GM23338 (cell line): Measurements from ENCODE around the gene FRMD4A. TPM values are rescaled to one million over a fixed set of nuclear protein-coding genes. Genes with fewer than 3 reads are reported as not detected.

Experiments used
- ATAC-seq: fragments of 200-7000 bp; cut with Tn5 transposase; 3 replicates; pipeline ENCODE4 v1.9.1; 2020
- DNase-seq: peaks from one replicate; pipeline ENCODE4 v3.0.0-alpha.2; 2015; ENCODE audit warnings: low spot score
- H2AFZ ChIP-seq: fragments of 200-600 bp; sonication (generic); 2 replicates; pipeline ENCODE4 v1.8.0; 2016; ENCODE audit warnings: antibody characterized with exemption, mild to moderate bottlenecking, moderate library complexity
- H3F3A ChIP-seq: fragments of 200-600 bp; sonication (generic); replicated peaks from 2 replicates; pipeline ENCODE4 v1.8.0; 2017; ENCODE audit warnings: antibody characterized with exemption, mixed run types, low read depth
- H3K27ac ChIP-seq: fragments of 200-600 bp; sonication (generic); 2 replicates; pipeline ENCODE4 v1.6.1; 2016; ENCODE audit warnings: low read depth
- H3K27me3 ChIP-seq: fragments of 200-600 bp; sonication (generic); 2 replicates; pipeline ENCODE4 v1.8.0; 2016; ENCODE audit warnings: mild to moderate bottlenecking, mixed run types, moderate library complexity; ENCODE audit not compliant: insufficient read depth
- H3K36me3 ChIP-seq: fragments of 200-600 bp; sonication (generic); 2 replicates; pipeline ENCODE4 v1.8.0; 2016; ENCODE audit warnings: mild to moderate bottlenecking; ENCODE audit not compliant: insufficient read depth
- H3K4me1 ChIP-seq: fragments of 200-600 bp; sonication (generic); 2 replicates; pipeline ENCODE4 v1.8.0; 2016; ENCODE audit warnings: mild to moderate bottlenecking, moderate library complexity; ENCODE audit not compliant: insufficient read depth
- H3K4me2 ChIP-seq: fragments of 200-600 bp; sonication (generic); 2 replicates; pipeline ENCODE4 v1.7.1; 2017; ENCODE audit warnings: mixed run types
- H3K4me3 ChIP-seq: fragments of 200-600 bp; sonication (generic); 2 replicates; pipeline ENCODE4 v1.6.1; 2016; ENCODE audit warnings: mixed run types
- H3K79me2 ChIP-seq: fragments of 200-600 bp; sonication (generic); replicated peaks from 2 replicates; pipeline ENCODE4 v1.8.0; 2017; ENCODE audit warnings: mild to moderate bottlenecking; ENCODE audit not compliant: insufficient read depth
- H3K9me2 ChIP-seq: fragments of 200-600 bp; sonication (generic); 2 replicates; pipeline ENCODE4 v1.8.0; 2017; ENCODE audit not compliant: insufficient read depth
- H4K20me1 ChIP-seq: fragments of 200-600 bp; sonication (generic); replicated peaks from 2 replicates; pipeline ENCODE4 v1.8.0; 2017; ENCODE audit warnings: mild to moderate bottlenecking; ENCODE audit not compliant: insufficient read depth
- H3K27ac Mint-ChIP-seq: 2 replicates; pipeline ENCODE4 v1.8.0; 2020; ENCODE audit warnings: inconsistent platforms, mild to moderate bottlenecking, moderate library complexity, mixed read lengths
- H3K27me3 Mint-ChIP-seq: 3 replicates; pipeline ENCODE4 v1.8.0; 2022; ENCODE audit warnings: low read depth, mild to moderate bottlenecking, moderate library complexity, mixed read lengths, inconsistent platforms; ENCODE audit not compliant: insufficient read depth, poor library complexity
- H3K36me3 Mint-ChIP-seq: 3 replicates; pipeline ENCODE4 v1.8.0; 2021; ENCODE audit warnings: low read depth, mild to moderate bottlenecking, inconsistent platforms, moderate library complexity, mixed read lengths
- H3K4me1 Mint-ChIP-seq: 3 replicates; pipeline ENCODE4 v1.8.0; 2020; ENCODE audit warnings: mild to moderate bottlenecking, inconsistent platforms, mixed read lengths
- H3K4me3 Mint-ChIP-seq: 3 replicates; pipeline ENCODE4 v1.8.0; 2021; ENCODE audit warnings: moderate library complexity, mild to moderate bottlenecking, inconsistent platforms, mixed read lengths
- H3K9me3 Mint-ChIP-seq: 3 replicates; pipeline ENCODE4 v1.8.0; 2020; ENCODE audit warnings: moderate library complexity, mild to moderate bottlenecking, inconsistent platforms, mixed read lengths
- CREB1 ChIP-seq: fragments of 250-450 bp; sonication (Bioruptor Pico); IDR thresholded peaks from 2 replicates; pipeline ENCODE4 v1.5.0; 2020; ENCODE audit warnings: low read depth, mild to moderate bottlenecking, moderate library complexity
- EZH2 ChIP-seq: fragments of 200-600 bp; sonication (generic); IDR thresholded peaks from one replicate; pipeline ENCODE4 v1.8.0; 2017; ENCODE audit warnings: antibody characterized with exemption, mild to moderate bottlenecking, low read depth; ENCODE audit not compliant: unreplicated experiment
- EZH2phosphoT487 ChIP-seq: fragments of 200-600 bp; sonication (generic); IDR thresholded peaks from one replicate; pipeline ENCODE4 v1.8.1; 2018; ENCODE audit warnings: antibody characterized with exemption; ENCODE audit not compliant: unreplicated experiment
- JUNB ChIP-seq: IDR thresholded peaks from one replicate; pipeline ENCODE4 v1.6.1; 2016; ENCODE audit warnings: antibody characterized with exemption; ENCODE audit not compliant: unreplicated experiment
- NANOG ChIP-seq: IDR thresholded peaks from 2 replicates; pipeline ENCODE4 v1.6.1; 2016; ENCODE audit warnings: antibody characterized with exemption, borderline replicate concordance
- POLR2AphosphoS5 ChIP-seq: IDR thresholded peaks from 2 replicates; pipeline ENCODE4 v1.6.1; 2016; ENCODE audit warnings: antibody characterized with exemption, low read depth
- STAT1 ChIP-seq: IDR thresholded peaks from one replicate; pipeline ENCODE4 v1.6.1; 2016; ENCODE audit warnings: antibody characterized with exemption; ENCODE audit not compliant: unreplicated experiment
- ZNF114 ChIP-seq: fragments of 250-450 bp; sonication (Bioruptor Pico); IDR thresholded peaks from 2 replicates; pipeline ENCODE4 v1.5.0; 2020; ENCODE audit warnings: mild to moderate bottlenecking, moderate library complexity
- ZNF331 ChIP-seq: fragments of 250-450 bp; sonication (Bioruptor Pico); IDR thresholded peaks from 2 replicates; pipeline ENCODE4 v1.5.0; 2020; ENCODE audit warnings: low read depth, mild to moderate bottlenecking, moderate library complexity
- polyA plus RNA-seq: library from polyadenylated mRNA; unstranded; fragments of >200 nt; fragmentation: Nextera tagmentation; extraction: Ambion mirVana; gene quantifications from 2 replicates; pipeline ENCODE4 v1.2.1, GENCODE V29; 2016
- total RNA-seq: library from RNA; depleted of rRNA; stranded (reverse); fragments of >200 nt; shearing (Covaris generic); gene quantifications from 2 replicates; pipeline ENCODE4 v1.2.3, GENCODE V29; 2014
- TF ChIP-seq, protein P1 (sequence below): fragments of 250-450 bp; sonication (Bioruptor Pico); IDR thresholded peaks from 2 replicates; pipeline ENCODE4 v1.5.0; 2020; ENCODE audit warnings: mild to moderate bottlenecking, moderate library complexity
- TF ChIP-seq, protein P2 (sequence below), 2 experiments: fragments of 200-600 bp in 1 of 2; sonication (generic) in 1 of 2; conservative IDR thresholded peaks; 2 replicates each; pipeline versions ENCODE4 v1.5.1 to v1.6.1; 2016 to 2017; ENCODE audit warnings: antibody characterized with exemption in 2 of 2, low read depth in 2 of 2, mild to moderate bottlenecking in 2 of 2, moderate library complexity in 1 of 2
- TF ChIP-seq, protein P3 (sequence below): IDR thresholded peaks from 2 replicates; pipeline ENCODE4 v1.6.1; 2016; ENCODE audit warnings: antibody characterized with exemption
- TF ChIP-seq, protein P4 (sequence below): IDR thresholded peaks from one replicate; pipeline ENCODE4 v1.6.1; 2018; ENCODE audit warnings: antibody characterized with exemption; ENCODE audit not compliant: unreplicated experiment

Gene FRMD4A
- total and polyA plus RNA-seq, 2 experiments from 2014 or later, result 14.0 to 20.1 TPM

DNA sequence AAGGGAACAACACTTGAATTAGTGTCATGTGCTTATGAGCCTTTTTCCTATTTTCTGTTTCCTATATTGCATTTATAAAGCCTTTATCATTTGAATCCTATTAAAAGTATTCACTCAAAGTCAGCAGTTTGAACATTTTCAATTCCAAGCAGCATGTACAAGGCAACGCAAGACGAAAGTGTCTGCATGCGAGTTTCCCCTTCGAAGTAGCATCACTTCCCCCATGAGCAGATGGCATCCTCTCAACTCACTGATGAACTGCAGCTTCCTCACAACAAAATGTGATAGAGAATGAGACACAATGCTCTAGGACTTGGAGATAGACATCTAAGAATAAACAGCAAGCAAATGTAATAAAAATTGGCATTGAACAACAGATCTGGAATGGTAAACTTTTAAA is 473.3 kb downstream of the FRMD4A start:
- H3K9me2 ChIP-seq, result no peaks in the 10 kb centered on the region
- no peak overlapping the region for H3K27ac ChIP-seq
- Mint-ChIP-seq H3K27me3 (peaks cover 2% of the 10 kb centered on the region), H3K36me3 (no peaks in the 10 kb centered on the region), H3K27ac (no peak overlapping the region), H3K4me3 (no peak overlapping the region), H3K4me1 (peaks cover 2% of the 10 kb centered on the region; the same call in 2 of the 3 replicates), H3K9me3 (no peaks in the 10 kb centered on the region)
- no peaks in the 10 kb centered on the region for H3K79me2 ChIP-seq
- H3K4me2 ChIP-seq, result no peak overlapping the region
- 0 out of 2 replicates have a peak, but pooled peaks cover 3% of the 10 kb centered on the region for H4K20me1 ChIP-seq
- no peak for ATAC-seq
- H3F3A ChIP-seq, result no peaks in the 10 kb centered on the region
- no peak overlapping the region for H2AFZ ChIP-seq
- H3K4me1 ChIP-seq, result no peaks in the 10 kb centered on the region
- H3K36me3 ChIP-seq, result no peaks in the 10 kb centered on the region
- no peak overlapping the region for H3K4me3 ChIP-seq
- TF ChIP-seq, protein P1, sequence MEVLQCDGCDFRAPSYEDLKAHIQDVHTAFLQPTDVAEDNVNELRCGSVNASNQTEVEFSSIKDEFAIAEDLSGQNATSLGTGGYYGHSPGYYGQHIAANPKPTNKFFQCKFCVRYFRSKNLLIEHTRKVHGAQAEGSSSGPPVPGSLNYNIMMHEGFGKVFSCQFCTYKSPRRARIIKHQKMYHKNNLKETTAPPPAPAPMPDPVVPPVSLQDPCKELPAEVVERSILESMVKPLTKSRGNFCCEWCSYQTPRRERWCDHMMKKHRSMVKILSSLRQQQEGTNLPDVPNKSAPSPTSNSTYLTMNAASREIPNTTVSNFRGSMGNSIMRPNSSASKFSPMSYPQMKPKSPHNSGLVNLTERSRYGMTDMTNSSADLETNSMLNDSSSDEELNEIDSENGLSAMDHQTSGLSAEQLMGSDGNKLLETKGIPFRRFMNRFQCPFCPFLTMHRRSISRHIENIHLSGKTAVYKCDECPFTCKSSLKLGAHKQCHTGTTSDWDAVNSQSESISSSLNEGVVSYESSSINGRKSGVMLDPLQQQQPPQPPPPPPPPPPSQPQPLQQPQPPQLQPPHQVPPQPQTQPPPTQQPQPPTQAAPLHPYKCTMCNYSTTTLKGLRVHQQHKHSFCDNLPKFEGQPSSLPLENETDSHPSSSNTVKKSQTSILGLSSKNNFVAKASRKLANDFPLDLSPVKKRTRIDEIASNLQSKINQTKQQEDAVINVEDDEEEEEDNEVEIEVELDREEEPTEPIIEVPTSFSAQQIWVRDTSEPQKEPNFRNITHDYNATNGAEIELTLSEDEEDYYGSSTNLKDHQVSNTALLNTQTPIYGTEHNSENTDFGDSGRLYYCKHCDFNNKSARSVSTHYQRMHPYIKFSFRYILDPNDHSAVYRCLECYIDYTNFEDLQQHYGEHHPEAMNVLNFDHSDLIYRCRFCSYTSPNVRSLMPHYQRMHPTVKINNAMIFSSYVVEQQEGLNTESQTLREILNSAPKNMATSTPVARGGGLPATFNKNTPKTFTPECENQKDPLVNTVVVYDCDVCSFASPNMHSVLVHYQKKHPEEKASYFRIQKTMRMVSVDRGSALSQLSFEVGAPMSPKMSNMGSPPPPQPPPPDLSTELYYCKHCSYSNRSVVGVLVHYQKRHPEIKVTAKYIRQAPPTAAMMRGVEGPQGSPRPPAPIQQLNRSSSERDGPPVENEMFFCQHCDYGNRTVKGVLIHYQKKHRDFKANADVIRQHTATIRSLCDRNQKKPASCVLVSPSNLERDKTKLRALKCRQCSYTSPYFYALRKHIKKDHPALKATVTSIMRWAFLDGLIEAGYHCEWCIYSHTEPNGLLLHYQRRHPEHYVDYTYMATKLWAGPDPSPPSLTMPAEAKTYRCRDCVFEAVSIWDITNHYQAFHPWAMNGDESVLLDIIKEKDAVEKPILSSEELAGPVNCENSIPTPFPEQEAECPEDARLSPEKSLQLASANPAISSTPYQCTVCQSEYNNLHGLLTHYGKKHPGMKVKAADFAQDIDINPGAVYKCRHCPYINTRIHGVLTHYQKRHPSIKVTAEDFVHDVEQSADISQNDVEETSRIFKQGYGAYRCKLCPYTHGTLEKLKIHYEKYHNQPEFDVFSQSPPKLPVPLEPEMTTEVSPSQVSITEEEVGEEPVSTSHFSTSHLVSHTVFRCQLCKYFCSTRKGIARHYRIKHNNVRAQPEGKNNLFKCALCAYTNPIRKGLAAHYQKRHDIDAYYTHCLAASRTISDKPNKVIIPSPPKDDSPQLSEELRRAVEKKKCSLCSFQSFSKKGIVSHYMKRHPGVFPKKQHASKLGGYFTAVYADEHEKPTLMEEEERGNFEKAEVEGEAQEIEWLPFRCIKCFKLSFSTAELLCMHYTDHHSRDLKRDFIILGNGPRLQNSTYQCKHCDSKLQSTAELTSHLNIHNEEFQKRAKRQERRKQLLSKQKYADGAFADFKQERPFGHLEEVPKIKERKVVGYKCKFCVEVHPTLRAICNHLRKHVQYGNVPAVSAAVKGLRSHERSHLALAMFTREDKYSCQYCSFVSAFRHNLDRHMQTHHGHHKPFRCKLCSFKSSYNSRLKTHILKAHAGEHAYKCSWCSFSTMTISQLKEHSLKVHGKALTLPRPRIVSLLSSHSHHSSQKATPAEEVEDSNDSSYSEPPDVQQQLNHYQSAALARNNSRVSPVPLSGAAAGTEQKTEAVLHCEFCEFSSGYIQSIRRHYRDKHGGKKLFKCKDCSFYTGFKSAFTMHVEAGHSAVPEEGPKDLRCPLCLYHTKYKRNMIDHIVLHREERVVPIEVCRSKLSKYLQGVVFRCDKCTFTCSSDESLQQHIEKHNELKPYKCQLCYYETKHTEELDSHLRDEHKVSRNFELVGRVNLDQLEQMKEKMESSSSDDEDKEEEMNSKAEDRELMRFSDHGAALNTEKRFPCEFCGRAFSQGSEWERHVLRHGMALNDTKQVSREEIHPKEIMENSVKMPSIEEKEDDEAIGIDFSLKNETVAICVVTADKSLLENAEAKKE (CRISPR knock-in tag), result no peak
- TF ChIP-seq CREB1 (CRISPR knock-in tag) (no peak), POLR2AphosphoS5 (no peak), ZNF114 (no peak), JUNB (no peak), EZH2 (no peak), EZH2phosphoT487 (no peak), NANOG (no peak), ZNF331 (CRISPR knock-in tag) (no peak), STAT1 (no peak)
- TF ChIP-seq, protein P2, sequence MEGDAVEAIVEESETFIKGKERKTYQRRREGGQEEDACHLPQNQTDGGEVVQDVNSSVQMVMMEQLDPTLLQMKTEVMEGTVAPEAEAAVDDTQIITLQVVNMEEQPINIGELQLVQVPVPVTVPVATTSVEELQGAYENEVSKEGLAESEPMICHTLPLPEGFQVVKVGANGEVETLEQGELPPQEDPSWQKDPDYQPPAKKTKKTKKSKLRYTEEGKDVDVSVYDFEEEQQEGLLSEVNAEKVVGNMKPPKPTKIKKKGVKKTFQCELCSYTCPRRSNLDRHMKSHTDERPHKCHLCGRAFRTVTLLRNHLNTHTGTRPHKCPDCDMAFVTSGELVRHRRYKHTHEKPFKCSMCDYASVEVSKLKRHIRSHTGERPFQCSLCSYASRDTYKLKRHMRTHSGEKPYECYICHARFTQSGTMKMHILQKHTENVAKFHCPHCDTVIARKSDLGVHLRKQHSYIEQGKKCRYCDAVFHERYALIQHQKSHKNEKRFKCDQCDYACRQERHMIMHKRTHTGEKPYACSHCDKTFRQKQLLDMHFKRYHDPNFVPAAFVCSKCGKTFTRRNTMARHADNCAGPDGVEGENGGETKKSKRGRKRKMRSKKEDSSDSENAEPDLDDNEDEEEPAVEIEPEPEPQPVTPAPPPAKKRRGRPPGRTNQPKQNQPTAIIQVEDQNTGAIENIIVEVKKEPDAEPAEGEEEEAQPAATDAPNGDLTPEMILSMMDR (conservative IDR thresholded peaks at IDR 0.05; ENCODE audit: low read depth in 2 of 2), result no peak
- TF ChIP-seq, protein P3, sequence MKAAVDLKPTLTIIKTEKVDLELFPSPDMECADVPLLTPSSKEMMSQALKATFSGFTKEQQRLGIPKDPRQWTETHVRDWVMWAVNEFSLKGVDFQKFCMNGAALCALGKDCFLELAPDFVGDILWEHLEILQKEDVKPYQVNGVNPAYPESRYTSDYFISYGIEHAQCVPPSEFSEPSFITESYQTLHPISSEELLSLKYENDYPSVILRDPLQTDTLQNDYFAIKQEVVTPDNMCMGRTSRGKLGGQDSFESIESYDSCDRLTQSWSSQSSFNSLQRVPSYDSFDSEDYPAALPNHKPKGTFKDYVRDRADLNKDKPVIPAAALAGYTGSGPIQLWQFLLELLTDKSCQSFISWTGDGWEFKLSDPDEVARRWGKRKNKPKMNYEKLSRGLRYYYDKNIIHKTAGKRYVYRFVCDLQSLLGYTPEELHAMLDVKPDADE, result no peak
- TF ChIP-seq, protein P4, sequence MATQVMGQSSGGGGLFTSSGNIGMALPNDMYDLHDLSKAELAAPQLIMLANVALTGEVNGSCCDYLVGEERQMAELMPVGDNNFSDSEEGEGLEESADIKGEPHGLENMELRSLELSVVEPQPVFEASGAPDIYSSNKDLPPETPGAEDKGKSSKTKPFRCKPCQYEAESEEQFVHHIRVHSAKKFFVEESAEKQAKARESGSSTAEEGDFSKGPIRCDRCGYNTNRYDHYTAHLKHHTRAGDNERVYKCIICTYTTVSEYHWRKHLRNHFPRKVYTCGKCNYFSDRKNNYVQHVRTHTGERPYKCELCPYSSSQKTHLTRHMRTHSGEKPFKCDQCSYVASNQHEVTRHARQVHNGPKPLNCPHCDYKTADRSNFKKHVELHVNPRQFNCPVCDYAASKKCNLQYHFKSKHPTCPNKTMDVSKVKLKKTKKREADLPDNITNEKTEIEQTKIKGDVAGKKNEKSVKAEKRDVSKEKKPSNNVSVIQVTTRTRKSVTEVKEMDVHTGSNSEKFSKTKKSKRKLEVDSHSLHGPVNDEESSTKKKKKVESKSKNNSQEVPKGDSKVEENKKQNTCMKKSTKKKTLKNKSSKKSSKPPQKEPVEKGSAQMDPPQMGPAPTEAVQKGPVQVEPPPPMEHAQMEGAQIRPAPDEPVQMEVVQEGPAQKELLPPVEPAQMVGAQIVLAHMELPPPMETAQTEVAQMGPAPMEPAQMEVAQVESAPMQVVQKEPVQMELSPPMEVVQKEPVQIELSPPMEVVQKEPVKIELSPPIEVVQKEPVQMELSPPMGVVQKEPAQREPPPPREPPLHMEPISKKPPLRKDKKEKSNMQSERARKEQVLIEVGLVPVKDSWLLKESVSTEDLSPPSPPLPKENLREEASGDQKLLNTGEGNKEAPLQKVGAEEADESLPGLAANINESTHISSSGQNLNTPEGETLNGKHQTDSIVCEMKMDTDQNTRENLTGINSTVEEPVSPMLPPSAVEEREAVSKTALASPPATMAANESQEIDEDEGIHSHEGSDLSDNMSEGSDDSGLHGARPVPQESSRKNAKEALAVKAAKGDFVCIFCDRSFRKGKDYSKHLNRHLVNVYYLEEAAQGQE, result no peak
- no peaks in the 10 kb centered on the region for H3K27me3 ChIP-seq
- no peak for DNase-seq
